ENCODE data around the gene LINGO3. TPM values are rescaled to one million over a fixed set of nuclear protein-coding genes. Genes with fewer than 3 reads are reported as not detected.
"Not testable (repeated sequence)": the region's sequence is repeated elsewhere in the genome, so short reads cannot be mapped to it uniquely, and the experiment has no call there.

LINGO3 gene
- total RNA-seq, 6 experiments from 2014 or later, result not detected

DNA sequence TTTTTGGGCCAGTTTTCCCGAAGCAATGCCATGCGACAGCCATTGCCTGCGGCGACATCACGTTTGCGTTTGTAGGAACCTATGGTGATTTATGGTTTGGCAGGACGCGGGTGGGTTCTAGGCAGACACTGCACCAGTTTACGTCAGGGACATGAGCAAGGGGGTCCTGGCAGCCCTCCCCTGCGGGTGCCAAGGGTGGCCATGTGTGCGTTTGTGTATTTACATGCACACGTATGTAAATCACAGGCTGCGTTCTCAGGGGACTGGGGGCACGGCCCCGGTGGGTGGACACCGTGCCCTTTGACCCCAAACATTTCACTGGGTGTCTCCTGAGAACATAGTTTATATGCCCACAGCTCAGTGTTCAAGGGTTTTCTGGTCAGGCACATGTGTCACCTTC is 42.7 kb upstream of the LINGO3 start:
- TF ChIP-seq CTCF (IDR thresholded peaks at IDR 0.05), result no peak
- no peak for TF ChIP-seq POLR2A (IDR thresholded peaks at IDR 0.05)
- 92% methylated on average over 6 of the region's 16 CpGs for WGBS (ENCODE audit: insufficient coverage, low coverage, low lambda C conversion rate, missing lambda C conversion rate)
- Histone ChIP-seq H3K27ac (no peak overlapping the region), H3K27me3 (no peaks in the 10 kb centered on the region), H3K4me3 (no peak overlapping the region), H3K4me1 (no peaks in the 10 kb centered on the region), H3K36me3 (peaks cover 0 to 12% (median 0%) of the 10 kb centered on the region in 4 donors), H3K9me3 (no peaks in the 10 kb centered on the region)
- ATAC-seq, result no peak
- intact Hi-C loops (cut with DNase I), result no loop called here
- no peak for DNase-seq

- H3K4me1 ChIP-seq; DNase-seq; H3K4me3 ChIP-seq; H3K27ac ChIP-seq; H3K9me3 ChIP-seq; intact Hi-C loops (cut with DNase I); H3K27me3 ChIP-seq; ATAC-seq: not testable (repeated sequence)
- H3K36me3 ChIP-seq, result peaks cover 0 to 12% (median 0%) of the 10 kb centered on the region in 4 donors
- 89% methylated on average over 22 of the region's 24 CpGs for WGBS (ENCODE audit: insufficient coverage, low coverage, low lambda C conversion rate, missing lambda C conversion rate)
Measured at GRCh38 chr19:2349818-2350217, 41.9 kb upstream of the LINGO3 start.

- TF ChIP-seq POLR2A (IDR thresholded peaks at IDR 0.05), result no peak
- no peak for TF ChIP-seq CTCF (IDR thresholded peaks at IDR 0.05)
- Histone ChIP-seq H3K27ac (no peak overlapping the region), H3K36me3 (peaks cover 0 to 13% (median 0%) of the 10 kb centered on the region in 4 donors), H3K27me3 (no peaks in the 10 kb centered on the region), H3K4me3 (no peak overlapping the region), H3K9me3 (no peaks in the 10 kb centered on the region), H3K4me1 (no peaks in the 10 kb centered on the region)
- WGBS (ENCODE audit: insufficient coverage, low coverage, low lambda C conversion rate, missing lambda C conversion rate), result 57% methylated on average over 21 of the region's 25 CpGs
- peak; percentile 52 to 58 (median 52) for DNase-seq
- peak; percentile 60 to 82 (median 66) for ATAC-seq
- intact Hi-C loops (cut with DNase I), result no loop called here
Measured at GRCh38 chr19:2345794-2346663, 38.1 kb upstream of the LINGO3 start.

- Histone ChIP-seq H3K9me3 (no peaks in the 10 kb centered on the region), H3K27ac (no peak overlapping the region), H3K27me3 (no peaks in the 10 kb centered on the region), H3K36me3 (peaks cover 0 to 14% (median 0%) of the 10 kb centered on the region in 4 donors), H3K4me1 (no peaks in the 10 kb centered on the region), H3K4me3 (no peak overlapping the region)
- DNase-seq (no peak), ATAC-seq (peak in 1 of 4 donors; percentile 27)
- intact Hi-C loops (cut with DNase I), result no loop called here
- TF ChIP-seq CTCF (IDR thresholded peaks at IDR 0.05) (no peak), POLR2A (IDR thresholded peaks at IDR 0.05) (no peak)
- 91% methylated on average over 1 of the region's 17 CpGs for WGBS (ENCODE audit: insufficient coverage, low coverage, low lambda C conversion rate, missing lambda C conversion rate)
Measured at GRCh38 chr19:2345076-2345475, 37.1 kb upstream of the LINGO3 start.

- no peak overlapping the region for H3K27ac ChIP-seq
- no peak for TF ChIP-seq POLR2A (IDR thresholded peaks at IDR 0.05)
- no peak for TF ChIP-seq CTCF (IDR thresholded peaks at IDR 0.05)
- H3K27me3 ChIP-seq, result no peaks in the 10 kb centered on the region
- intact Hi-C loops (cut with DNase I), result no loop called here
- ATAC-seq (no peak), DNase-seq (no peak)
- no peaks in the 10 kb centered on the region for H3K9me3 ChIP-seq
- no peaks in the 10 kb centered on the region for H3K4me1 ChIP-seq
- H3K4me3 ChIP-seq, result no peak overlapping the region
- H3K36me3 ChIP-seq, result peaks cover 0 to 17% (median 0%) of the 10 kb centered on the region in 4 donors
- 94% methylated on average over 3 of the region's 24 CpGs for WGBS (ENCODE audit: insufficient coverage, low coverage, low lambda C conversion rate, missing lambda C conversion rate)
Measured at GRCh38 chr19:2344381-2344870, 36.5 kb upstream of the LINGO3 start.
